C4-2B (cell line): Measurements from ENCODE around the gene SENP7.

Experiments used
- ZFX ChIP-seq: fragments of 450-650 bp; IDR thresholded peaks from 2 replicates; pipeline ENCODE4 v1.6.1; 2017
- TF ChIP-seq, protein P1 (sequence below): fragments of 450-650 bp; conservative IDR thresholded peaks from 2 replicates; pipeline ENCODE4 v1.5.1; 2017; ENCODE audit warnings: mild to moderate bottlenecking

DNA sequence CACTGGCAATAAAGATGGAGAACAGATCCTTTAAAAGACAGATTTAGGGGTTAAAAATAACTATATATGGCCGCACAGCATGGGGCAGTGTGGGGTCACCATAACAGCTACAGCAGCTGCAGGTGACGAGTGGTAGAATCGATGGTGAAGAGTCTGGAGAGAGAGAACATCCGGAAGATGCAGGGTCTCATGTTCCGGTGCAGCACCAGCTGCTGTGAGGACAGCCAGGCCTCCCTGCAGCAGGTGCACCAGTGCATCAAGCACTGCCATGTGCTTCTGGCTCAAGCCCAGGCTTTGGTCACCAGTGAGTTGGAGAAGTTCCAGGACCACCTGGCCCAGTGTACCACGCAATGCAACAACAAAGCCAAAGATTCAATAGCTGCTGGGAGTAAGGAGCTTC, 98.9 kb downstream of the SENP7 start:
- TF ChIP-seq, protein P1, sequence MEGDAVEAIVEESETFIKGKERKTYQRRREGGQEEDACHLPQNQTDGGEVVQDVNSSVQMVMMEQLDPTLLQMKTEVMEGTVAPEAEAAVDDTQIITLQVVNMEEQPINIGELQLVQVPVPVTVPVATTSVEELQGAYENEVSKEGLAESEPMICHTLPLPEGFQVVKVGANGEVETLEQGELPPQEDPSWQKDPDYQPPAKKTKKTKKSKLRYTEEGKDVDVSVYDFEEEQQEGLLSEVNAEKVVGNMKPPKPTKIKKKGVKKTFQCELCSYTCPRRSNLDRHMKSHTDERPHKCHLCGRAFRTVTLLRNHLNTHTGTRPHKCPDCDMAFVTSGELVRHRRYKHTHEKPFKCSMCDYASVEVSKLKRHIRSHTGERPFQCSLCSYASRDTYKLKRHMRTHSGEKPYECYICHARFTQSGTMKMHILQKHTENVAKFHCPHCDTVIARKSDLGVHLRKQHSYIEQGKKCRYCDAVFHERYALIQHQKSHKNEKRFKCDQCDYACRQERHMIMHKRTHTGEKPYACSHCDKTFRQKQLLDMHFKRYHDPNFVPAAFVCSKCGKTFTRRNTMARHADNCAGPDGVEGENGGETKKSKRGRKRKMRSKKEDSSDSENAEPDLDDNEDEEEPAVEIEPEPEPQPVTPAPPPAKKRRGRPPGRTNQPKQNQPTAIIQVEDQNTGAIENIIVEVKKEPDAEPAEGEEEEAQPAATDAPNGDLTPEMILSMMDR, result no peak
- TF ChIP-seq ZFX, result no peak
